Muscle layer of colon (tissue), 2 donors: ENCODE data around the gene LETM1.

Source experiments
- H3K27ac ChIP-seq: one replicate; pipeline ENCODE4 v1.7.0; 2013; ENCODE audit warnings: low read depth, mild to moderate bottlenecking, low read length, moderate library complexity
- H3K27me3 ChIP-seq, 2 donors: one replicate each; pipeline ENCODE4 v1.7.0; 2013; ENCODE audit warnings: low read length in 2 of 2, mild to moderate bottlenecking in 2 of 2; ENCODE audit not compliant: insufficient read depth in 2 of 2, control insufficient read depth in 1 of 2
- H3K36me3 ChIP-seq: one replicate; pipeline ENCODE4 v1.7.0; 2013; ENCODE audit warnings: mild to moderate bottlenecking, low read length; ENCODE audit not compliant: insufficient read depth
- H3K4me1 ChIP-seq: one replicate; pipeline ENCODE4 v1.7.0; 2013; ENCODE audit warnings: mild to moderate bottlenecking, low read length; ENCODE audit not compliant: insufficient read depth
- H3K4me3 ChIP-seq, 2 donors: one replicate each; pipeline ENCODE4 v1.7.0; 2013; ENCODE audit warnings: low read length in 2 of 2, low read depth in 1 of 2, mild to moderate bottlenecking in 1 of 2, moderate library complexity in 1 of 2
- H3K9ac ChIP-seq: one replicate; pipeline ENCODE4 v1.7.0; 2013; ENCODE audit warnings: low read length
- H3K9me3 ChIP-seq: one replicate; pipeline ENCODE4 v1.7.0; 2013; ENCODE audit warnings: mild to moderate bottlenecking, low read length
- donor health status: abdominal sarcoma.
- donor health status: Adenocarcinoma of cecum.

LETM1 gene

DNA sequence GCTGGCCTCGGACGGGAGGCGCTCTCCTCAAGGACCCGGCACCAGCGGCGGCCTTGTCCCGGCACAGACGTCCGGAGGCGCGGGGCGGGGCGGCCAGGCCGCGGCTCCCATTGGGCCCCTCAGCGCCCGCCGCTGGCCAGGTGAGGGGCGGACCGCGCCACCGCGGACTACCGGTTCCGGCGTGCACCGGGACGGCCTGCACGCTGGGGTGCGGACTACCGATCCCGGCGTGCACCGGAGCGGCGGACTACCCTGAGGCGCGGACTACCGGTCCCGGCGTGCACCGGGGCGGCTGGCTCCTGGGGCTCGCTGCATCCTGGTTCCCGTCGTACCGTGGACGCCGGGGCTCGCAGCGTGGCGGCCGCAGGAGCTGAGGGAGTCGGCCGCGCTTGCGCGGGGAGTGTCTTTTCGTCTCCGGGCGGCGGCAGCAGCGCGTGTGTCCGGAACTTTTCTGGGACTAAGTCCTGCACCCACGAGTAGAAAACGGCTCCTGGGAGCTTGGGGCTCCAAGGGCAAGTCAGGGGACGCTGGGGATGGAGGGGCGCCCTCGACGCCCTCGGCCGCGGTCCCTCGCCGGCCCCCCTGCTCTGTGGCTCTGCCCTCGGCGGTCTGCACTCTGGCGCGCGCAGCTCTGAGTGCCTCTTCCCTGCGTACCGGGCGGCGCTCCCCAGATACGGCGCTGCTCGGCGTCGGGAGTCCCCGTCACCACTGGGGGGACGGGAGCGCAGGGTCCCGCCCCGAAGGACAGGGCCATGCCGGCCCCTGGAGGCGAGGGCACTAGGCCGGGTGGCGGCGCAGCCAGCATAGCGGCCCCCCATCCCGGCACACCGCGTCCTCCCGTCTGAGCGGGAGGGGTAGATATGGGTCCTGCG, at the start of gene LETM1:
TSS of gene LETM1 (minus strand) at position 86 of the 872 bp plus-strand sequence. CDS start 206 bp downstream, outside the sequence.
- Histone ChIP-seq H3K9me3 (no peaks in the 10 kb centered on the region), H3K36me3 (no peaks in the 10 kb centered on the region), H3K27ac (peak within 1 kb of the TSS; percentile 86), H3K4me3 (peak within 1 kb of the TSS; percentile 68 to 83), H3K4me1 (peaks cover 16% of the 10 kb centered on the region), H3K9ac (peak within 1 kb of the TSS; percentile 33), H3K27me3 (no peaks in the 10 kb centered on the region)

DNA sequence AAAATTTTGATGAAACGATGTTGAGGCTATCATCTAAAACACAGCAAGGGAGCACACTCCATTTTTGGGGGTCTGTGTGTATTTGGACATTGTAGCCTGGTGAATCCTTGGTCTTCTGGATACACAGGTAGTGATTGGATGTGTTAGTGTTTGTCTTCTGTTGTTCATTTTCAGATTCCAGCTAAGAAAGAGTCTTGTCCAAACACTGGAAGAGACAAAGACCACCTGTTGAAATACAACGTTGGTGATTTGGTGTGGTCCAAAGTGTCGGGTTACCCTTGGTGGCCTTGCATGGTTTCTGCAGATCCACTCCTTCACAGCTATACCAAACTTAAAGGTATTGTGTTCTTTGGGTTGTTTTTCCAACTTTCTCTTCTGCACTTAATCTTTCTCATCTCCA, 48.1 kb upstream of the LETM1 start:
- no peak overlapping the region for H3K9ac ChIP-seq
- no peak overlapping the region for H3K27ac ChIP-seq
- no peak overlapping the region for H3K4me3 ChIP-seq
- H3K36me3 ChIP-seq: peaks cover 26% of the 10 kb centered on the region
- no peaks in the 10 kb centered on the region for H3K4me1 ChIP-seq
- no peaks in the 10 kb centered on the region for H3K27me3 ChIP-seq
- no peaks in the 10 kb centered on the region for H3K9me3 ChIP-seq

DNA sequence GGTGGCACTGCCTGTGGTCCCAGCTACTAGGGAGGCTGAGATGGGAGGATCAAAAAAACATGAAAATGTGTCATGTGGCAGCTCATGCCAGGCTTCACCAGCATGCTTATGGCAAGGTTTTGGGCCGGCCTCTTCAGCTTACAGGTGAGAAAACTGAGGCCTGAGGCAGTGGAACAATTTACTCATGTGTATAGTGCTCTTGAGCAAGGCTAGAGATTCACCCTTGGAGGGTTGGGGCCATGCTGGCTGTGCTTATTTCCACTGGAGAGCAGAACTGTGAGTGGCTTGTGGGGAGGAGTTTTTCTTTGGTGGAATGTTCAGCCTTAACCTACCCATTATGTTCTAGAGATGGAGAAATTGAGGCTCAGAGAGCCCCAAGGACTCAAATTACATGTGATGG, 47.1 kb upstream of the LETM1 start:
- no peaks in the 10 kb centered on the region for H3K27me3 ChIP-seq
- H3K27ac ChIP-seq: no peak overlapping the region
- H3K9ac ChIP-seq: no peak overlapping the region
- no peak overlapping the region for H3K4me3 ChIP-seq
- peaks cover 26% of the 10 kb centered on the region for H3K36me3 ChIP-seq
- no peaks in the 10 kb centered on the region for H3K9me3 ChIP-seq
- H3K4me1 ChIP-seq: no peaks in the 10 kb centered on the region

- H3K27me3 ChIP-seq: no peaks in the 10 kb centered on the region
- no peak overlapping the region for H3K4me3 ChIP-seq
- no peaks in the 10 kb centered on the region for H3K9me3 ChIP-seq
- H3K36me3 ChIP-seq: peaks cover 26% of the 10 kb centered on the region
- H3K9ac ChIP-seq: no peak overlapping the region
- no peak overlapping the region for H3K27ac ChIP-seq
- H3K4me1 ChIP-seq: no peaks in the 10 kb centered on the region
Observed at GRCh38 chr4:1902243-1902642, 46.3 kb upstream of the LETM1 start.

- H3K27ac ChIP-seq: no peak overlapping the region
- H3K36me3 ChIP-seq: peaks cover 26% of the 10 kb centered on the region
- H3K4me1 ChIP-seq: no peaks in the 10 kb centered on the region
Observed at GRCh38 chr4:1901127-1901526, 45.2 kb upstream of the LETM1 start.

DNA sequence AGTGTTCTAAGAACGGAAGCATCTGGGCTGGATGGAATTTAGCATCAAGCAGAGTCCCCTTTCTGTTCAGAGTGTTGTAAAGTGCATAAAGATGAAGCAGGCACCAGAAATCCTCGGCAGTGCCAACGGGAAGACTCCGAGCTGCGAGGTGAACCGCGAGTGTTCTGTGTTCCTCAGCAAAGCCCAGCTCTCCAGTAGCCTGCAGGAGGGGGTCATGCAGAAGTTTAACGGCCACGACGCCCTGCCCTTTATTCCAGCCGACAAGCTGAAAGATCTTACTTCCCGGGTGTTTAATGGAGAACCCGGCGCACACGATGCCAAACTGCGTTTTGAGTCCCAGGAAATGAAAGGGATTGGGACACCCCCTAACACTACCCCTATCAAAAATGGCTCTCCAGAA, 44.7 kb upstream of the LETM1 start:
- Histone ChIP-seq H3K4me3 (no peak overlapping the region), H3K9ac (no peak overlapping the region), H3K9me3 (no peaks in the 10 kb centered on the region), H3K27me3 (no peaks in the 10 kb centered on the region), H3K27ac (no peak overlapping the region), H3K4me1 (no peaks in the 10 kb centered on the region), H3K36me3 (peaks cover 23% of the 10 kb centered on the region)

More at GRCh38 chr4:1901127-1901526, 45.2 kb upstream of the LETM1 start:
- Histone ChIP-seq H3K27me3 (no peaks in the 10 kb centered on the region), H3K9ac (no peak overlapping the region), H3K4me3 (no peak overlapping the region), H3K9me3 (no peaks in the 10 kb centered on the region)

DNA sequence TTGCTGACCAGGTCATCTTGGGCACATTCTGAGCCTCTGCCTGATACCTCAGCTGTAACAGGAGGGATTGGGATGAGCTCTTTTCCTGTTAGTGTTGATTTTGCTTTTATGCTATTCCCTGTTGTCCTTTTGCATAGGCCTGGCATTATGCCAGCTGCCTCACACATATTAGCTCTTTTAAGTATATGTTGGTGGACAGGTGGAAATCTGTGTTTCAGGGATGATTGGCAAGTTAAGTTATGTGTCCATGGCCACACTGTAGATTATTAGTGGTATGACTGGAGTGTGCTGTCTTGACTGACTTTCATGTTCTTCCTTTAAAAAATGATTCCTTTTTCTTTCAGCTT, 44.1 kb upstream of the LETM1 start:
- no peak overlapping the region for H3K4me3 ChIP-seq
- H3K4me1 ChIP-seq: no peaks in the 10 kb centered on the region
- H3K9me3 ChIP-seq: no peaks in the 10 kb centered on the region
- H3K36me3 ChIP-seq: peaks cover 17% of the 10 kb centered on the region
- no peak overlapping the region for H3K27ac ChIP-seq
- no peak overlapping the region for H3K9ac ChIP-seq
- H3K27me3 ChIP-seq: no peaks in the 10 kb centered on the region

GRCh38 chr4:1899149-1900086, 43.5 kb upstream of the LETM1 start:
- Histone ChIP-seq H3K4me3 (no peak overlapping the region), H3K9ac (no peak overlapping the region)

DNA sequence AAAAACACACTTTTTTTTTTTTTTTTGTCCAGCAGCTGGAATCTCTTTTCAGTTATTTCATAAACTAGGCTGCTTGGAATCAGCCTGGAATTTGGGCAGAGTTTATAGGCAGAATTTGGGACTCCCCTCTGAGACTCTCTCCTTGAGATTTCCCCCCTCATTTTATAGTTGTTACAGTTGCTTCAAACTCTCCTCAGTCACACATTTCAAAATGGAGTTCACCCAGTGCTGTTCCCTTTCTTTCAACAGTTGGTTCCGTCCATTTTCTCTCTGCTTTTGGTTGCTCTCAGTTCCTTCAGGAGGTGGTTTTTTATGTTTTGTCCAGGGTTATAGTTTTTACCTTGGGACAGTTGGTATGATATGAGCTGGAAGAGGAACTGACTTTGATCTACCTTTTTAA, 42.7 kb upstream of the LETM1 start:
- Histone ChIP-seq H3K9me3 (no peaks in the 10 kb centered on the region), H3K4me1 (no peaks in the 10 kb centered on the region), H3K9ac (no peak overlapping the region), H3K27me3 (no peaks in the 10 kb centered on the region), H3K27ac (no peak overlapping the region), H3K36me3 (peaks cover 17% of the 10 kb centered on the region), H3K4me3 (no peak overlapping the region)

More at GRCh38 chr4:1899149-1900086, 43.5 kb upstream of the LETM1 start:
- H3K27me3 ChIP-seq: no peaks in the 10 kb centered on the region
- H3K9me3 ChIP-seq: no peaks in the 10 kb centered on the region
- no peaks in the 10 kb centered on the region for H3K4me1 ChIP-seq
- no peak overlapping the region for H3K27ac ChIP-seq
- H3K36me3 ChIP-seq: peaks cover 17% of the 10 kb centered on the region

- Histone ChIP-seq H3K4me3 (no peak overlapping the region), H3K9ac (no peak overlapping the region), H3K9me3 (no peaks in the 10 kb centered on the region), H3K36me3 (peaks cover 12% of the 10 kb centered on the region), H3K27ac (no peak overlapping the region), H3K4me1 (no peaks in the 10 kb centered on the region), H3K27me3 (no peaks in the 10 kb centered on the region)
Observed at GRCh38 chr4:1898007-1898406, 42.1 kb upstream of the LETM1 start.

DNA sequence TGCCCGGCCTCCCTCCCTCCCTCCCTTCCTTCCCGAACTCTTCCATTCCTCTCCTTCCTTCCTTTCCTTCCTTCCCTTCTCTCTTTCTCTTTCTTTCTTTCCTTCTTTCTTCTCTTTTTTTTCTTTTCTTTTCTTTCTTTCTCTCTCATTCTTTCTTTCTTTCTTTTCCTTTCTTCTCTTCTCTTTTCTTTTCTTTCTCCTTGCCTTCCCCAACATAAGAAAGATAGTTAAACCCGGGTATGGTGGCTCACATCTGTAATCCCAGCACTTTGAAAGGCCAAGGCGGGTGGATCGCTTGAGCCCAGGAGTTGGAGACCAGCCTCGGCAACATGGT, 40.7 kb upstream of the LETM1 start:
- no peaks in the 10 kb centered on the region for H3K4me1 ChIP-seq
- H3K36me3 ChIP-seq: peaks cover 9% of the 10 kb centered on the region
- H3K27ac ChIP-seq: no peak overlapping the region
- H3K27me3 ChIP-seq: no peaks in the 10 kb centered on the region
- no peaks in the 10 kb centered on the region for H3K9me3 ChIP-seq
- H3K4me3 ChIP-seq: no peak overlapping the region
- no peak overlapping the region for H3K9ac ChIP-seq
